IMR-90 (cell line): ENCODE results near the gene ERICH3. TPM values are rescaled to one million over a fixed set of nuclear protein-coding genes. Genes with fewer than 3 reads are reported as not detected.

Experiments
- ATAC-seq: fragments of 200-7000 bp; cut with Tn5 transposase; 2 replicates; pipeline ENCODE4 v1.9.1; 2020; ENCODE audit warnings: low read depth, mild to moderate bottlenecking, moderate library complexity
- BruUV-seq: library from RNA; stranded (reverse); fragments of 400-500 nt; replicated peaks from 2 replicates; lab custom pipeline; 2021; lab: Mats Ljungman, UMichigan
- CTCF ChIA-PET: fragments of 300-600 bp; formaldehyde crosslinking; extraction: SDS; loops from one replicate; lab custom pipeline; 2021; ENCODE audit warnings: antibody characterized with exemption; lab: Yijun Ruan, JAX
- POLR2A ChIA-PET: fragments of 300-600 bp; sonication (Branson Sonifier 250); formaldehyde crosslinking; loops from one replicate; lab custom pipeline; 2022; ENCODE audit warnings: antibody characterized with exemption; ENCODE audit not compliant: unreplicated experiment; lab: Charles Lee
- DNase-seq: peaks from one replicate; pipeline ENCODE4 v3.0.0; 2013
- H2AFZ ChIP-seq: replicated peaks from 2 replicates; pipeline ENCODE3; 2013; ENCODE audit warnings: low read length, mild to moderate bottlenecking; ENCODE audit not compliant: poor library complexity
- H2AK5ac ChIP-seq: 2 replicates; pipeline ENCODE4 v1.6.1; 2013; ENCODE audit warnings: low read depth, low read length, inconsistent platforms
- H2AK9ac ChIP-seq: replicated peaks from 2 replicates; pipeline ENCODE3; 2013; ENCODE audit warnings: mild to moderate bottlenecking, low read depth, low read length, moderate library complexity; ENCODE audit not compliant: poor library complexity
- H2BK120ac ChIP-seq: 2 replicates; pipeline ENCODE4 v1.6.1; 2013; ENCODE audit warnings: low read depth, low read length, inconsistent platforms
- H2BK15ac ChIP-seq: 3 replicates; pipeline ENCODE4 v1.6.1; 2013; ENCODE audit warnings: low read depth, low read length, inconsistent platforms
- H2BK20ac ChIP-seq: 2 replicates; pipeline ENCODE4 v1.6.1; 2013; ENCODE audit warnings: low read depth, mild to moderate bottlenecking, inconsistent platforms, low read length, moderate library complexity
- H2BK5ac ChIP-seq: 2 replicates; pipeline ENCODE4 v1.6.1; 2013; ENCODE audit warnings: mild to moderate bottlenecking, low read depth, low read length, inconsistent platforms; ENCODE audit not compliant: poor library complexity, severe bottlenecking
- H3K14ac ChIP-seq: replicated peaks from 2 replicates; pipeline ENCODE4 v1.6.1; 2013; ENCODE audit warnings: low read depth, low read length, inconsistent platforms
- H3K18ac ChIP-seq: 2 replicates; pipeline ENCODE4 v1.6.1; 2013; ENCODE audit warnings: low read depth, low read length, control low read depth
- H3K23ac ChIP-seq: 2 replicates; pipeline ENCODE4 v1.6.1; 2013; ENCODE audit warnings: low read depth, low read length, inconsistent platforms
- H3K27ac ChIP-seq: 2 replicates; pipeline ENCODE4 v1.5.1; 2013; ENCODE audit warnings: mild to moderate bottlenecking, control low read depth, low read length; ENCODE audit not compliant: insufficient read depth
- H3K27me3 ChIP-seq: 2 replicates; pipeline ENCODE4 v1.6.1; 2013; ENCODE audit warnings: low read length; ENCODE audit not compliant: control insufficient read depth, insufficient read depth
- H3K36me3 ChIP-seq: 2 replicates; pipeline ENCODE4 v1.6.1; 2013; ENCODE audit warnings: low read length, mixed read lengths; ENCODE audit not compliant: control insufficient read depth, insufficient read depth
- H3K4ac ChIP-seq: 2 replicates; pipeline ENCODE4 v1.6.1; 2013; ENCODE audit warnings: low read depth, low read length, inconsistent platforms
- H3K4me1 ChIP-seq: 2 replicates; pipeline ENCODE4 v1.6.1; 2013; ENCODE audit warnings: low read length, mixed read lengths; ENCODE audit not compliant: control insufficient read depth, insufficient read depth
- H3K4me2 ChIP-seq: 2 replicates; pipeline ENCODE4 v1.6.1; 2013; ENCODE audit warnings: low read depth, mild to moderate bottlenecking, control low read depth, low read length, moderate library complexity
- H3K4me3 ChIP-seq: 2 replicates; pipeline ENCODE4 v1.5.1; 2013; ENCODE audit warnings: low read depth, mild to moderate bottlenecking, control low read depth, low read length, moderate library complexity; ENCODE audit not compliant: insufficient read depth
- H3K56ac ChIP-seq: 2 replicates; pipeline ENCODE4 v1.6.1; 2013; ENCODE audit warnings: low read length, inconsistent platforms; ENCODE audit not compliant: insufficient read depth; ENCODE audit errors: extremely low read depth
- H3K79me1 ChIP-seq, 2 experiments: 2 replicates each; pipeline ENCODE4 v1.6.1; 2013; ENCODE audit warnings: low read length in 2 of 2, inconsistent platforms in 1 of 2, low read depth in 1 of 2
- H3K9ac ChIP-seq: 2 replicates; pipeline ENCODE4 v1.6.1; 2013; ENCODE audit warnings: low read depth, low read length, control low read depth
- H3K9me1 ChIP-seq: 2 replicates; pipeline ENCODE4 v1.6.1; 2013; ENCODE audit warnings: low read length, inconsistent platforms; ENCODE audit not compliant: insufficient read depth
- H3K9me3 ChIP-seq: 2 replicates; pipeline ENCODE4 v1.6.1; 2013; ENCODE audit warnings: low read length; ENCODE audit not compliant: control insufficient read depth, insufficient read depth
- H4K20me1 ChIP-seq: 2 replicates; pipeline ENCODE4 v1.6.1; 2013; ENCODE audit warnings: low read length, inconsistent platforms; ENCODE audit not compliant: insufficient read depth
- H4K5ac ChIP-seq: 2 replicates; pipeline ENCODE4 v1.6.1; 2013; ENCODE audit warnings: mild to moderate bottlenecking, low read depth, low read length, control low read depth
- H4K8ac ChIP-seq, 2 experiments: 2 replicates each; pipeline ENCODE4 v1.6.1; 2013; ENCODE audit warnings: low read depth in 2 of 2, low read length in 2 of 2, control low read depth in 1 of 2, inconsistent platforms in 1 of 2
- H4K91ac ChIP-seq: 2 replicates; pipeline ENCODE4 v1.6.1; 2013; ENCODE audit warnings: low read depth, low read length, inconsistent platforms; ENCODE audit not compliant: insufficient read depth
- BHLHE40 ChIP-seq: fragments of 150-350 bp; IDR thresholded peaks from 2 replicates; pipeline ENCODE4 v1.6.1; 2016; ENCODE audit warnings: mild to moderate bottlenecking, low read depth, low read length
- CHD1 ChIP-seq: IDR thresholded peaks from 2 replicates; pipeline ENCODE4 v1.6.1; 2012; ENCODE audit warnings: low read depth, low read length, improper control_type of control experiment
- CTCF ChIP-seq: conservative IDR thresholded peaks from 2 replicates; pipeline ENCODE4 v1.5.1; 2012; ENCODE audit warnings: mild to moderate bottlenecking, low read depth, low read length, improper control_type of control experiment
- ELK1 ChIP-seq: fragments of 150-350 bp; IDR thresholded peaks from 2 replicates; pipeline ENCODE4 v1.6.1; 2016; ENCODE audit warnings: low read depth, mild to moderate bottlenecking, low read length, moderate library complexity, borderline replicate concordance
- FOS ChIP-seq: fragments of 150-350 bp; IDR thresholded peaks from 2 replicates; pipeline ENCODE4 v1.6.1; 2016; ENCODE audit warnings: low read depth, low read length
- MAFK ChIP-seq: IDR thresholded peaks from 2 replicates; pipeline ENCODE4 v1.6.1; 2012; ENCODE audit warnings: low read depth, low read length, improper control_type of control experiment
- MAZ ChIP-seq: IDR thresholded peaks from 2 replicates; pipeline ENCODE4 v1.6.1; 2012; ENCODE audit warnings: low read depth, mild to moderate bottlenecking, low read length, improper control_type of control experiment, moderate library complexity, borderline replicate concordance
- MXI1 ChIP-seq: IDR thresholded peaks from 2 replicates; pipeline ENCODE4 v1.6.1; 2012; ENCODE audit warnings: low read depth, mild to moderate bottlenecking, low read length, moderate library complexity, borderline replicate concordance
- NFE2L2 ChIP-seq: fragments of 150-350 bp; IDR thresholded peaks from 2 replicates; pipeline ENCODE4 v1.6.1; 2016; ENCODE audit warnings: low read depth, mild to moderate bottlenecking, low read length
- POLR2A ChIP-seq: IDR thresholded peaks from 2 replicates; pipeline ENCODE4 v1.6.1; 2012; ENCODE audit warnings: mild to moderate bottlenecking, low read depth, low read length
- RCOR1 ChIP-seq: IDR thresholded peaks from 2 replicates; pipeline ENCODE4 v1.6.1; 2012; ENCODE audit warnings: mild to moderate bottlenecking, low read length, improper control_type of control experiment; ENCODE audit not compliant: insufficient replicate concordance
- SMC3 ChIP-seq: fragments of 150-350 bp; IDR thresholded peaks from 2 replicates; pipeline ENCODE4 v1.6.1; 2016; ENCODE audit warnings: low read depth, mild to moderate bottlenecking, antibody characterized with exemption, low read length, moderate library complexity
- USF2 ChIP-seq: fragments of 150-350 bp; IDR thresholded peaks from 2 replicates; pipeline ENCODE4 v1.6.1; 2017; ENCODE audit warnings: mild to moderate bottlenecking, antibody characterized with exemption, low read length, low read depth
- WGBS, 2 experiments: methylation state at CpG; one replicate each; pipeline versions ENCODE4 v1.1.5 to v1.1.7; 2013; ENCODE audit warnings: missing lambda C conversion rate in 2 of 2; ENCODE audit not compliant: insufficient read length in 1 of 2; ENCODE audit errors: extremely low coverage in 2 of 2; 5-methylcytosine and 5-hydroxymethylcytosine counted together
- dilution Hi-C: fragments of 300-500 bp; cut with HindIII; formaldehyde crosslinking; loops from one replicate; pipeline ENCODE4 v1.14.3; 2018; ENCODE audit warnings: low sequenced_read_pairs; ENCODE audit not compliant: unreplicated experiment
- in situ Hi-C: fragments of 300-500 bp; cut with MboI; formaldehyde crosslinking; loops from 3 replicates; pipeline ENCODE4 v1.14.3; 2019; ENCODE audit warnings: low sequenced_read_pairs, inconsistent platforms, mixed read lengths
- intact Hi-C: fragments of 100-400 bp; cut with micrococcal nuclease; formaldehyde crosslinking; loops from 2 replicates; pipeline ENCODE4 v1.10.0; 2022
- polyA plus RNA-seq, 3 experiments: library from polyadenylated mRNA; depleted of rRNA; stranded (reverse); fragments of >200 nt; gene quantifications; 2 replicates each; pipeline ENCODE4 v1.2.3, GENCODE V29; 2012; ENCODE audit warnings: low replicate concordance in 1 of 3
- total RNA-seq: library from RNA; depleted of rRNA; stranded (reverse); fragments of >200 nt; gene quantifications from 2 replicates; pipeline ENCODE4 v1.2.3, GENCODE V29; 2012

ERICH3 gene
- total and polyA plus RNA-seq, 2 of the 4 experiments (the other 2 are of a cell fraction) = not detected

GRCh38 chr1:74618974-74619373 lies 54.6 kb downstream of the ERICH3 start:
- H3K56ac ChIP-seq = no peak overlapping the region
- H3K4ac ChIP-seq = no peak overlapping the region
- H3K4me2 ChIP-seq = no peak overlapping the region
- H4K20me1 ChIP-seq = no peaks in the 10 kb centered on the region
- no peaks in the 10 kb centered on the region for H3K36me3 ChIP-seq
- no peak overlapping the region for H3K9ac ChIP-seq
- in situ Hi-C loops = no loop called here
- H2AK9ac ChIP-seq = no peak overlapping the region
- H3K4me1 ChIP-seq = no peaks in the 10 kb centered on the region
- BruUV-seq = no TSS peak
- no peak overlapping the region for H3K4me3 ChIP-seq
- intact Hi-C loops = no loop called here
- H2BK120ac ChIP-seq = no peak overlapping the region
- H2BK20ac ChIP-seq = no peak overlapping the region
- H3K14ac ChIP-seq = no peak overlapping the region
- H3K79me1 ChIP-seq = no peaks in the 10 kb centered on the region
- H4K5ac ChIP-seq = no peak overlapping the region
- H4K91ac ChIP-seq = no peak overlapping the region
- H2AFZ ChIP-seq = no peak overlapping the region
- CTCF ChIA-PET = no interaction called here
- no peaks in the 10 kb centered on the region for H3K9me3 ChIP-seq
- dilution Hi-C loops = no loop called here
- no peak for ATAC-seq
- POLR2A ChIA-PET = no interaction called here
- no peak overlapping the region for H3K27ac ChIP-seq
- 38% methylated on average over 2 of the region's 2 CpGs; no CpG with 5 or more reads in 1 of the 2 experiments for WGBS, 2 experiments
- DNase-seq = no peak
- H2BK15ac ChIP-seq = no peak overlapping the region
- no peaks in the 10 kb centered on the region for H3K9me1 ChIP-seq
- no peak overlapping the region for H2BK5ac ChIP-seq
- no peak overlapping the region for H3K23ac ChIP-seq
- H3K18ac ChIP-seq = no peak overlapping the region
- H2AK5ac ChIP-seq = no peak overlapping the region
- H4K8ac ChIP-seq = no peak overlapping the region
- no peaks in the 10 kb centered on the region for H3K27me3 ChIP-seq
- TF ChIP-seq FOS (no peak), ELK1 (no peak), MAFK (no peak), CTCF (no peak), BHLHE40 (no peak), RCOR1 (no peak), NFE2L2 (no peak), MAZ (no peak), USF2 (no peak), SMC3 (no peak), POLR2A (no peak), MXI1 (no peak), CHD1 (no peak)
